ENCODE measurements around the gene CCS.
"Not testable (repeated sequence)": the region's sequence is repeated elsewhere in the genome, so short reads cannot be mapped to it uniquely, and the experiment has no call there.

The CCS gene

DNA sequence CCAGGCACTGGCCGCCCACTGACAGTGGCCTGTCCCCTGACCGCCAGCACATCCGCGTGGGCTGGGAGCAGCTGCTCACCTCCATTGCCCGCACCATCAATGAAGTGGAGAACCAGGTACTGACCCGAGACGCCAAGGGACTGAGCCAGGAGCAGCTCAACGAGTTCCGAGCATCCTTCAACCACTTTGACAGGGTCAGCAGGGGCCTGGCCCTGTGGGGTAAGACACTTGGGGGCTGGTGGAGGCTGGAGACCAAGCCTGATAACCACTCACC, 31.1 kb upstream of the CCS start:
- DNase-seq: no peak

DNA sequence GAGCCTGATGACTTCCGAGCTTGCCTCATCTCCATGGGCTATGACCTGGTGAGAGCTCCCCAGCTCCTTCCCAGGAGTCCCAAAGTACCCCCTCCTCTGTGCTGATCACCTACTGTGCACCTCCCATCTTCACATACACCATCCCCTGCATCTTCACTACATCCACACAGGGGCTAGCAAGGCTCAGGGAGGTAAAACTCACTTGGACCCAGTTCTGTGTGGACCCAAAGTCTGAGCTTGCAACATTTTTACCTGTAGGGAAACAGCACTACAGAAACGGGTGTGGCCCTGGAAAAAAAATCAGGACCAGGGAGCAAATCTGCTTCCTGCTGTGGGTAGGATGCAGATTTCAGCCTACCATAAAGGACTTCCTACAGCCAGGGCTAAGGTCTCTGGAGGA, 30.7 kb upstream of the CCS start:
- no peak for DNase-seq

DNA sequence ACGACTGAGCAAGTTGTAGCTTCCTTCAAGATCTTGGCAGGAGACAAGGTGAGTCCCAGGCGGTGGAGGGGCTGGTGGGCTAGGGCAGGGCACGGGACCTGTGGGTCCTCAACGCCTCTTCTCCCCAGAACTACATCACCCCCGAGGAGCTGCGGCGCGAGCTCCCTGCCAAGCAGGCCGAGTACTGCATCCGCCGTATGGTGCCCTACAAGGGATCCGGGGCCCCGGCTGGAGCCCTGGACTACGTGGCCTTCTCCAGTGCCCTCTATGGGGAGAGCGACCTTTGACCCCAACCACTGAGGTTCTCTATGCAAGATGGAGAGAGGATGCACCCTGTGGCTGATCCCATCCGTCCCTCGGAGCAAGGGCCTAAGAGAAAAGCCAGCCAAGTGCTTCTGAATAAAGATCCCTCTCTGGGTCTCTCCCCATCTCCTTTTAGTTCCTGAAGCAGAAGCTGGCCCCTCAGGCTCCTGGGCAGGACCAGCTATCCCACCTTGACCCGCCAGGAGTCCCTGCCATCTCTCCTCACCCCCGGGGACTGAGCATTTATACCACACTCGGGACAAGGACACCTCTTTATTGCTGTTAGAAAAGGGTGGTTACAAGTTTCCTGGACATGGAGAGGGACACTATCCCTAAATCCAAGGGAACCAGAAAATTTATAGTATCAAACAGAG, 29.9 kb upstream of the CCS start:
- DNase-seq: no peak

DNA sequence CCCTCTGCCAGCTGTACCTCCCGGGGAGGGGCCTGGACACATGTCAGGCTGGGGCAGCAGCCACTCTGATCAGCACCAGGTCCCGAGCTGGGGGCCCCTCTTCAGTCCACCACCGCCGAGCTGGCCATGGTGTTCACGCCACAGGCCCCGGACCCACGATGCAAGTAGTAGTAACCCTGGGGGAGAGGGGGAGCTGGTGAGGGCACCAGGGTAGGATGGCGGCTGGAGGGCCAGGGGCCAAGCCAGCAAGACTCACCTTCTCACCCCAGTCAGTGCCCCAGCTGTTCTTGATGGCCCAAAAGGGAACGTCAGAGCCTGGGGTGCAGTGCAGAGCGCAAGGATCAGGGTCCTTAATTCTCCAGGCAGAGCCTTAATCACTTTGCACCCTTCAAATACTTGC, 29.2 kb upstream of the CCS start:
- DNase-seq: no peak

DNA sequence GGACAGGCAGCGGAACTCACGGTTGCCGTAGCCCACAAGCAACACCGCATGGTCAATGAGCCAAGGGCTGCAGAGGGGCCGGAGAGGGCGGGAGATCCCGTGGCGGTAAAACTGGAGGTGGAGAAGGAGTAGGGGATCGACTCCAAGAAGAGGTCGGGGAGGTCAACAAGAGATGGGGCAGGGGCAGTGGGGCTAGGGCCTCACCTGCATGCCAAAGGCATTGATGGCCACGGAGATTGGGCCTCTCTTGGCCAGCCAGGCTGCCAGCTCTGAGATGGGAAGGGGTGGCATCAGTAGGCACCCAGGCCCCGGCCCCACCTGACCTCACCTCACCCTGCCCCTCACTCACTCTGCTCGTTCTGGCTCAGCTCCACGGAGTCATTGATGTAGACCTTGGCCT, 28.4 kb upstream of the CCS start:
- no peak for DNase-seq

DNA sequence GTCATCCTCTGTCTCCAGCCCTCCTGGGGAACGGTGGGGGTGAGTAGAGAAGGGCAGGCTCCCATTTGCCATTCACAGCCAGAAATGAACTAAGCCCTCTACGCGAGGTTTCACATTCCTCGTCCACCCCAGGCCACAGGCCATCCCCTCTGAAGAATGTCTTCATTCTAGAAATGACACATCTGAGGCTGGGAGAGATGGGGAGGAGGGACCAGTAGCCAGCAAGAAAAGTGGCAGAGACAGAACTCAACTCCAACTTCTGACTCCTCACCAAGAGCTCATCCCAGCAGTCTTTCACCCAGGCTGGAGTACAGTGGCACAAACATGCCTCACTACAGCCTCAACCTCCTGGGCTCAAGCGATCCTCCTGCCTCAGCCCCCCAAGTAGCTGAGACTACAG, 28.0 kb upstream of the CCS start:
- no peak for DNase-seq

DNA sequence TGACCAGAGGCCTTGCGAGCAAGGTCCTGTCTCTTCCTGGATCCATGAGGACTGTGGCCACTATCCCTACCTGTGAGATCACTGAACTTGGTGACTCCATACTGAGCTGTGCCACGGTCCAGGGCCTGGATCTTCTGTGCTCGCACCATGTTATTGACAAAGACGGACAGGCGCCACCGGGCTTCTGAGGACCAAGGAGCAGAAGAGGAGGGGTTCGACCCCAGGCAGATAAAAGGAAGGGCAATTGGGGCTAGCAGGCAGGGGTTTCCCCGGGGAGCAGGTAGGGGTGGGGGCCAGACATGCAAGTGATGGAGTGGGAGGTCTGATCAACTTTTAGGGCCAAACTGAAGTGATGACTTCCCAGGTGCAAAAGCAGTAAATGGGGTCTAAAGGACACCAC, 26.8 kb upstream of the CCS start:
- DNase-seq: no peak

DNA sequence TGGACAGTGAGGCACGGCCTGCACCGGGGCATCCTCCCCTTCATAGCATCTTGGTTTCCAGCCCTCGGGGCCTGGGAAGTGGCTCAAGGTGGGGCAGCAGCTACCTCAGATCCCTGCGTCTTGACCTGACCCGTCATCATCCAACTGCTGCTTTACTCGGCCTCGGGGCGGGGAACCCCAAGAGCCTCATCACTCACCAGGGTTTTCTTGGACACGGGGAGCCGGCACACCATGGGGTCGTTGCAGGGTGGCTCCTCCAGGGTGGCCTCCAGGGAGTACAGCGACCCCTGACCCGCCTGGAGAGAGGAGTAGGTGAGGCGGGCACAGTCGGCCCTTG, 25.2 kb upstream of the CCS start:
- no peak for DNase-seq

DNA sequence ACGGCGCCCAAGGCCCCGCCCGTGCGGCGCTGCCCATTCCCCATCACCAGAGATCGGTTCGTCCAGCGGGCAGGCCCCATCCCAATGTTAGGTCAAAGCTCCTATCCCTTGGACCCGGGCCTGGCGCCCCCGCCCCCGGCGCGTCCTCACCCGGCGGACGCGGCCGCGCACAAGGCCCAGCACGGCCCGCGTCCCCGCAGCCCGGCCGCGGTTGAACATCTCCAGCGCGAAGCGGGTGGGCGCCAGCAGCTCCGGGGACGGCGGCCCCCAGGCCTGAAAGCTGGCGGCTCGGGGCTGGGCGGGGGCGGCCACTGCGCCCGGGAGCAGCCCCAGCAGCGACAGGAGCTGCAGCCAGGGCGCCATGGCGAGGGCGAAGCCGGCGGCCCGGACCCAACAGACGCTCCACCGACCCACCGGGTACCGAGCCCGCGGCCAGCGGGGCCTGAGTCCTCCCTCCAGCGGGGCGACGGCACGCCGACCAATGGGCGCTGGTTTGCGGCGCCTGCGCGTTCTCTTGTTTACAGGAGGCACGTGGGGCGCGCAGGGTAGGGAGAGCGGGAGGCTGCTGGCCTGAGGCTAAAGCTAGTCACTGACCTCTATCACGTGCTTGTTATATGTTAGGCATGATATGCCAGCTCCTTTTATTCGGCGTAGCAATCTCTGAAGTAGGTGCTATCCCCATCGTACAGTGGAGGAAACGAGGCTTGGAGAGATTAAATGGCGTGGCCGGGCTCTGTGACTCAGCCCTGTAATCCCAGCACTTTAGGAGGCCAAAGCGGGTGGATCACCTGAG, 24.7 kb upstream of the CCS start, which contains the start of gene CTSF:
Gene CTSF (minus strand): TSS at position 483 of the 793 bp plus-strand sequence. CDS start 120 bp downstream, at position 363.
- DNase-seq: peak; percentile 81

DNA sequence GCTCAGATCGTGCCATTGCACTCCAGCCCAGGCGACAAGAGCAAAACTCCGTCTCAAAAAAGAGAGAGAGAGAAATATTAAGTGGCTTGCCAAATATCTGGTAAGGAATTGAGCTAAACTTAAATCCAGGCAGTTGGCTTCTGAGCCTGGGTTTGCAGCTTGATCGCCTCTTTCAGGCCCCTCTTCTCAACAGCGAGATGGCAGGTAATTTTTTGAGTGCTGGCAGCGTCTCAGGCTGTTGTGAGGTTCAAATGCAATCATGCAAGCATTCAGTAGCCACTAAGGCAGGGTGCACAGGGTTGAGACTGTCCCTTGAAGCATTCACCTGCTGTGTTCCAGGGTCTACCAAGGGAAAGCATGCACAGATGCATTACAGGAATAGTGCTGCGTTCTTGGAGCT, 23.9 kb upstream of the CCS start:
- DNase-seq: no peak

DNA sequence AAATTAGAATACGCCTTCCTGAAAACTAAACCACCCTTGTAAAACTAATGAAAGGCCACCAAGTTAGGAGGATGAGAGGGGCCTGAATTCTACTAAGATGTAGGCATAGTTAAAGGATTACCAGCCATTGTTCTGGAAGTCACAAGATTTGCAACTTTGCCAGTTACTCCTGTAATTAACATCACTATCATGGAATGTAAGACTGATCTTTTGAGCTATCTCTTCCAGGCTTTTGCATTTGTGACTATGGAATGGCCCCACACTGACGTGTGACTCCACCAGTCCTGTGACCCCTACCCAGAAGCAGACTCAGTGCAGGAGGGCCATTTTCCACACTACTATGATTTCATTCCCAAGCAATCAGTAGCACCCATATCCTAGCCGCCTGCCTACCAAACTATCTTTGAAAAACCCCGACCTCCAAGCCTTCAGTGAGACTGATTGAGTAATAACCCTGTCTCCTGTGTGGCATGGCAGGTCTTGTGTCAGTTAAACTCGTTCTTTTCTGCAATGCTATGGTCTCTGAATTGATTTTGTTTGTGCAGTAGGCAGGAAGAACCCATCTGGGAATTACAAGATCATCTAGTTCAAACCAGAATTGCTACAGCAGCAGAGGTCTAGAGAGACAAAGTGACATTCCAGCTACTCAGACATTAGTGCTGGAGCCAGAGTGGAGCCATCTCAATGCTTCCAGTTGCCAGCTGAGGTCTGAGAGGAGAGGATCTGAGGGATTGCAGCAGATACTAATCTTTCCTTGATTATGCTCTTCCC, 22.7 kb upstream of the CCS start:
- DNase-seq: no peak

DNA sequence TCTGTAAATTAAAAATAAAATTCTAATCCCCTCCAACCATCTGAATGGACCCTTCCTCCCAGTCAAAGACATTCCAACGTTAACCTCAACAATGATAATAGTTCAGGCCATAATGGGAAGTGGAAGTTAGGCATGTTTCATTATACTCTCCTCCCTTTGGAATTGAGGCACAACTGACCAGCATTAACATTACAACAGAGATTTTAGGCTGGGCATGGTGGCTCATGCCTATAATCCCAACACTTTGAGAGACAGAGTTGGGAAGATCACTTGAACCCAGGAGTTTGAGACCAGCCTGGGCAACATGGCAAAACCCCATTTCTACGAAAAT, 22.2 kb upstream of the CCS start:
- DNase-seq: no peak

DNA sequence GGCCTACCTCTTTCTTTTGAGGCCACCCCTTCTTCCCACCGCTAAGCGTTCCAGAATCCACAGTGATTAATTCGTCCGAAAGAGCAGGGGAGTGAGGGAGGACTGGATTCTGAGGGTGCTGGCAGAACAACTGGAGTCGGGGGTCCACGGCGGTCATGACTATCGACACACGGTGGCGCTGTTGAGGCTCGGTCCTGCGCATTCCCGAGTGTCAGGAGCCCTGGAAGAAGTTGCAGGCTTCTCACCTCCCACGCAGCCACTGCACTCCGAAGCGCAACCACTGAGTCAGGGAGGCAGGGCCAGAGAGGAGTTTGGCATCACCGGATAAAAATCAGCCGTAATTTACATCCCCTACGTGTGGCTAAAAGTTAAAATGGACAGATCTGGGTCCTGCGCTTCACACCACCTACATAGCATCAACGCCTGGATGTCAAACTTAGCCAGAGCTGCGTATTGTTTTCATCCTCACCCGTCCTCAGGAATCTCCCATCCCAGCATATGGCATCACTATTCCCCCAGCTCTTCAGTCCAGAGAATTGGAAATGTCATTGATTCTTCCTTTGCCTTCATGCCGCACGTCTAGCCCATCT, 13.9 kb upstream of the CCS start:
- DNase-seq: peak; percentile 78

DNA sequence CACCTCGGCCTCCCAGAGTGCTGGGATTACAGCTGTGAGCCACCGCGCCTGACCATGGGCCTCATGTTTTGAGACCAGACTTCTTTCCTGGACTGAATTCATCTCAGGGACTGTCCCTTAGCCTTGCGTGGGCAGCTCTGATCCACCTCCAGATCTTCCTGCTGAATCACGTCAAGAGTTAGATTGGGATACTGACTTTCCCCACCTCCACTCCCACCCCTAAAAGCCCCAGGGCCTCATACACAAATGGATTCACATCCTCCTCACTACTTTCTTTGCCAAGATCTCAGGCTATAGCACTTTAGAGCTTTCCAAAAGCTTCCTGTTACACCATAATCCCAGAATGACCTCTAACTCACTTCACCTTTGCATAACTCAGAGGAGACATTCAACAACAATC, 12.2 kb upstream of the CCS start:
- no peak for DNase-seq

DNA sequence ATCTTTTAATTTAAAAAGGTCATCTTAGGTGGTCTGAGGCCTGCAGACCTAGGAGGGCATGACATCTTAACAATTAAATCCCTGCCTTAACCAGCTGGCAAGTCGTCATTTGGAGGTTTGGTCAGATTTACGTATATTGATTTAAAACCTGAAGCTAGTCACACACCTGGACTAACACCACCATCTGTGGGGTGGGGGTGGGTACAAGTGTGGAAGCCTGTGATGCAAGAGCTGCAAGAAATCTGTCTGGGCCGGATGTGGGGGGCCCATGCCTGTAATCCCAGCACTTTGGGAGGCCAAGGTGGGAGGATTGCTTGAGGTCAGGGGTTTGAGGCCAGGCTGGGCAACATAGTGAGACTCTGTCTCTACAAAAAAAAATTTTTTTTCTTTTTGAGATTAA, 11.7 kb upstream of the CCS start:
- no peak for DNase-seq

DNA sequence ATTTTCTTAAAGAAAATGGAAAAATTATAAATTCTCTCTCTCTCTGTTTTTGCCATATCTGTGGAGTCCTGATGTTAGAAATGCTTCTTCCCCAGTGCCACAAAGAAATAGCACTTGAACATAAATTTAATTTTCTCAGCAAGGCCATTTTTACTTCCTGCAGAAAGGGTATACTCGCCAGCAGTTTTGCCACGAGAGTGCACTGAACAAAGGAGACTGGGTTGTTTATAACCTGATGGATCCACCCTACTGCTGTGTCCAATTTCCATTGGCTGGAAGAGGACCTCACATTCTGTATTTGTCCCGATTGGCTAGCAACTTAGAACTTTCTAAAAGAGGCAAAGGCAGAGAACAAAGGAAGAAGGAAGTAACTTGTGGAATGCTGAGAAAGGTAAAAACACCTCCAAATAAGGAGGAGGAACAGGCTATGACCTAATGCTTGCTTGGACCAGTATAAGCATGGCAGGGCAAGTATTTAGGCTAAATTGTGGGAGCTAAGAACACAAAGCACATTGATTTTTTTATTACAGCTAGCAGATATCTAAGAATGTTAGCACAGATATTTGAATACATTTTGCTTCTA, 10.3 kb upstream of the CCS start:
- not testable (repeated sequence) for DNase-seq

DNA sequence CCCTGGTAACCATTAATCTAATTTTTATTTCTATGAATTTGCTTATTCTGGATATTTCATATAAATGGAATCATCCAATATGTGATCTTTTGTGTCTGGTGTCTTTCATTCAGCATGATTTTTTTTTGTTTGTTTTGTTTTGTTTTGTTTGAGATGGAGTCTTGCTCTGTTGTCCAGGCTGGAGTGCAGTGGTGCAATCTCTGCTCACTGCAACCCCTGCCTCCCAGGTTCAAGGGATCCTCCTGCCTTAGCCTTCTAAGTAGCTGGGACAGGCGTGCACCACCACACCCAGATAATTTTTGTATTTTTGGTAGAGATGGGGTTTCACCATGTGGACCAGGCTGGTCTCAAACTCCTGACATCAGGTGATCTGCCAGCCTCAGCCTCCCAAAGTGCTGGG, 7.5 kb upstream of the CCS start:
- not testable (repeated sequence) for DNase-seq

DNA sequence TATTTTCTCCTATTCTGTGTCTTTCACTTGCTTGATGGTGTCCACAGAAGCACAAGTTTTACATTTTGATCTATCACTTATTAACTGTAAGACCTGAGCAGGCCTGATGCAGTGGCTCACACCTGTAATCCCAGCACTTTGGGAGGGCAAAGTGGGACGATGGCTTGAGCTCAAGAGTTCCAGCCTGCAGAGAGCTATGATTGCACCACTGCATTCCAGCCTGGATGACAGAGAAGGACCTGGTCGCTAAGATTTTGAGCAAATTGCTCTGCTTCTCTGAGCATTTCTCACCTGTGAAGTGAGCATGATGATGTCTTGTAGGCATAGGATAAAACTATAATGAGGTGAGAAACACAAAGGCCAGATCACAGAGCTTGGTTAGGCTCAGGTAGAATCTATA, 6.8 kb upstream of the CCS start:
- no peak for DNase-seq

DNA sequence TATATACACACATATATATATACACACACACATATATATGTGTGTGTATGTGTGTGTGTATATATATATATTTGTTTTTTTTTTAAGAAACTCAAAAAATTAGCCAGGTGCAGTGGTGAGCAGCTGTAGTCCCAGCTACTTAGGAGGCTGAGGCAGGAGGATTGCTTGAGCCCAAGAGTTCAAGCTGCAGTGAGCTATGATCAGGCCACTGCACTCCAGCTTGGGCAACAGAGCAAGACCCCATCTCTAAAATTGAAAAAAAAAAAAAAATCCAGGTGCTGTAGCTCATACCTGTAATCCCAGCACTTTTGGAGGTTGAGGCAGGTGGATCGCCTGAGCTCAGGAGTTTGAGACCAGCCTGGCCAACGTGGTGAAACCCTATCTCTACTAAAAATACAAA, 3.7 kb upstream of the CCS start:
- DNase-seq: not testable (repeated sequence)

DNA sequence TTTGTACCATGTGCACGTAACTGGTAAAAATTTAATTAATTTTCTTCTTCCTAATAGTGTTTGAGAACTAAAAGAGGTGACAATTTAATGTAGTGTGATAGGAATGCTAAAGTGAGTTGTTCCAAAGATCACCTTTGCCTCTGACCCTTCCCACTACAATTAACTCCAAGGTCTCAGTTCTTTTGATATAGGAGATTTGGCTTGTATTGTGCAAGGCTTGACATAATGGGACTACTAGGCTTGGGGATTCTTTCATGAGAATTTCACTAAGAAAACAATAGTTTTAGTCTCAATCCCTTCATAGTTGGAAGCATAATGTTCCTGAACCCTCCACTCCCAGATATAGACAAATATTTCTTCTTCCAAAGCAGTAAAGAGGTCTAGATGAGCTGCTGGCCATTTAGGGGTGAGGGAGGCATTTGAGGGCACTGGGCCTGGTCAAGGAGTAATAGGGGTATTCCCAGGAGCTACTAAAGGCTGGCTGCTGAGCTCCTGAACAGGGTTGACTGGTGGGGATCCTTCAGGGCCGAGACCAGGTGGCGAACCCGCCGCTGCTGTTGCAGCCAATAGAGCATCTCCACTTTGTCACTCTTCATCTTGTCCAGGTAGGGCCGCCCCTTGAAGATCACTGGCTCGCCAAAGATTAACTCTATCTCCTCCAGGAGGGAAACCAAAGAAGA, 2.8 kb upstream of the CCS start:
- no peak for DNase-seq

DNA sequence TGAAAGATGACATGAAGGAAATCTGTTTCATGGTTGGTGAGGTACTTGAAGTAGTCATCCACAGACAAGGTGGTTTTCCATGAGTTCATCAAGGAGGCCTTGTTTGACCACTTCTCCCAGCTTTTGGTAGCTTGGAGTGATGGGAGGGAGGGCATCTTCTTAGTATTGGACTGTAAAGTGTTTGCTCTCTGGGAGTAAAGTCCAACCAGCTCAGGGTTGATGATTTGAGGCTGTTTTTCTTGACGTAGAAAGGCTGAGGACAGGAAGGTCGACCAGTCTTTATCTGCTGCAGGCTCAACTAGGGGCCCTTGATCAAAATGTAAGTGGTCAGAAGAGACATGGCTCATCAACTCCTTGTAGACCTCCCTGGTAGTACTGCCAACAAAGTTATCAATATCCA, 1.8 kb upstream of the CCS start:
- DNase-seq: no peak

DNA sequence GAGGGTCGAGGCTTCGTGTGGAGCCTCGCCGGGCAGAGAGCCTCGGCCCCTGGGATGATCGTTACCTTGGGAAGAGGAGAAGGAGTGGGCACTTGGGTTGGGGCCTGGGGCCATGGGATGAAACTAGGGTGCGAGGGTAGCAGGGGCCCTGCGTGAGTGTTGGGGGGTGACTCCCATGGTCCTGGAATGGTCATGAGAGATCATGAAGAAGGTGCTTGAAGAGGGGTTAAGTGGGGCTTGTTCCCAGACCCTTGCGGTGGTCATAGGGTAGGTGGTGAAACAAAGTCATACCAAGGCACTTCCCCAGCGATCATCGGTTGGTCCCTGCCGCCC, 284 bp downstream of the CCS start:
- DNase-seq: no peak

DNA sequence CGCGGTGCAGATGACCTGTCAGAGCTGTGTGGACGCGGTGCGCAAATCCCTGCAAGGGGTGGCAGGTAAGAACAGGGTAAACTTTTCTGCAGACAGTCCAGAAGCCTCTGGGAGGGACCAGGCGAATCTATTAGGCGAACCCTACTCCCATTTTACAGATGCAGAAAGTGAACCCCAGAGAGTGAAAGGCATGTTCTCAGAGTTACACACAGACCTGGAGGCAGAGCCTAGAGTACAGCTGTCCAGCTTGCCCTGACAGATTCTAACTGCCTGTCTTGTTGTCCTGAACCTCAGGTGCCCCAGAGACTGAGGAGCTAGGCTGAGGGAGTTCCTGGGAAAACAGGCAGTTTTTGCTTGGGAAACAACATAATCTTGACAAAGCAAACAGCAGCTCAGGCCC, 665 bp downstream of the CCS start:
- no peak for DNase-seq

Data from activated CD4-positive, CD25-positive, alpha-beta regulatory T cell treated with anti-CD3 and anti-CD28 coated beads, Interleukin-2, amount 50 U/mL, for 72 hours (primary cell).